VCaP (cell line): ENCODE results near the gene KIRREL1.

Source experiments
- H3K27ac ChIP-seq: fragments of 450-650 bp; 2 replicates; pipeline ENCODE4 v1.5.1; 2017
- TF ChIP-seq, protein P1 (sequence below): fragments of 450-650 bp; conservative IDR thresholded peaks from 2 replicates; pipeline ENCODE4 v1.5.1; 2017; ENCODE audit warnings: mild to moderate bottlenecking, moderate library complexity

The KIRREL1 gene

DNA sequence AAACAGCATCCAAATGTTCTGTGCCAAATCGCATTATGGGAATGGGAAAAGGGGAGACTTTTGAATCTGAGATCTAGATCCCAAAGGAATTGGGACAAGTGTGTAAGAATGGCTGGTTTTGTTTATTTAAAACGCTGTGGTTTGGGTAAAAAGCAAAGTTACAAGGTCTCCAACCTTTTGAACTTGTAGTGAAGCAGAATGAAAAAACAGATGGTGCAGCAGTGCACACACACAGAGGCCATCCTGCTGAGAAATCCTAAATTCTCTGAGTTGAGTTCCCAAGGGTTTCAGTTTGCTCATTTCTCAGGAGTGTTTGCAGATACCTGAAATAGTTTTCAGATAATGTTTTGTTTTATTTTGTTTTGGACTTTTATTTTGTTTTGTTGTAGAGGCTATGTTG is 107.1 kb downstream of the KIRREL1 start:
- H3K27ac ChIP-seq: no peak overlapping the region
- TF ChIP-seq, protein P1, sequence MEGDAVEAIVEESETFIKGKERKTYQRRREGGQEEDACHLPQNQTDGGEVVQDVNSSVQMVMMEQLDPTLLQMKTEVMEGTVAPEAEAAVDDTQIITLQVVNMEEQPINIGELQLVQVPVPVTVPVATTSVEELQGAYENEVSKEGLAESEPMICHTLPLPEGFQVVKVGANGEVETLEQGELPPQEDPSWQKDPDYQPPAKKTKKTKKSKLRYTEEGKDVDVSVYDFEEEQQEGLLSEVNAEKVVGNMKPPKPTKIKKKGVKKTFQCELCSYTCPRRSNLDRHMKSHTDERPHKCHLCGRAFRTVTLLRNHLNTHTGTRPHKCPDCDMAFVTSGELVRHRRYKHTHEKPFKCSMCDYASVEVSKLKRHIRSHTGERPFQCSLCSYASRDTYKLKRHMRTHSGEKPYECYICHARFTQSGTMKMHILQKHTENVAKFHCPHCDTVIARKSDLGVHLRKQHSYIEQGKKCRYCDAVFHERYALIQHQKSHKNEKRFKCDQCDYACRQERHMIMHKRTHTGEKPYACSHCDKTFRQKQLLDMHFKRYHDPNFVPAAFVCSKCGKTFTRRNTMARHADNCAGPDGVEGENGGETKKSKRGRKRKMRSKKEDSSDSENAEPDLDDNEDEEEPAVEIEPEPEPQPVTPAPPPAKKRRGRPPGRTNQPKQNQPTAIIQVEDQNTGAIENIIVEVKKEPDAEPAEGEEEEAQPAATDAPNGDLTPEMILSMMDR: no peak

DNA sequence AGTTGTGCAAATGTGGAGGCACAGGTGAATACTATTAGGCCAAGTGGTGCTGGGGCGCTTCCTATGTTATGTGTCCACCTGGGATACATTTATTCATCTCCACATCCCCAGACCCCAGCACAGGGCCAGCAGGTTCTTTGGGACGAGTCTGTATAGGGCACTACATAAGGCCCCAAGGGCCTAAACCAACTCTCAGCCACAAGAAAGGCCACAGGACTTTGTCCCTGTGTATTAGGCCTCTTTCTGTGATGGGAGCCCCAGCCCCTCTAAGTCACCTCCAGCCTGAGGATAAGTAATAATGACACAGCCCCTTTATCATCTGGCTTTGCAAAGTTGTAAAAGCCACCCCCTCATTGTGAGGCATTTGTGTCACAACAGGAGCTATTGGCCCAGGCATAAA is 108.0 kb downstream of the KIRREL1 start:
- TF ChIP-seq, protein P1: no peak
- H3K27ac ChIP-seq: no peak overlapping the region

DNA sequence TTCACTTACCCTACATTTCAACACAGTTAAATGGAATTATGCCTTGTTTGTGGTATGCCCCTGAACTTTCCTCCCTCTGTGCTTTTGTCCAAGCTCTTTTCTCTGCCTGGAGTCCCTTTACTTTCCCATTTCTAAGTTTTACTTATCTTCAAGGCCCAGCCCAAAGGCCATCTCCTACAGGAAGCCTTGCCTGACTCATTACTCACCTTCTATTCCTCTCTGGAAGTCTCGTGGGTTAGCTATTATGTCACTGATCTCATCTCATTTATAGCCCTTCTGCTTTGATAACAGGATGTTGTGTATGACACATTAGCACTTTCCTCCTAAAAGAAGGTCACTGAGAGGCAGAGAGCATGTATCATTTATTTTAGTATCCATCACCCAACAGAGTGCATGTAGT is 108.5 kb downstream of the KIRREL1 start:
- TF ChIP-seq, protein P1: no peak
- no peak overlapping the region for H3K27ac ChIP-seq

DNA sequence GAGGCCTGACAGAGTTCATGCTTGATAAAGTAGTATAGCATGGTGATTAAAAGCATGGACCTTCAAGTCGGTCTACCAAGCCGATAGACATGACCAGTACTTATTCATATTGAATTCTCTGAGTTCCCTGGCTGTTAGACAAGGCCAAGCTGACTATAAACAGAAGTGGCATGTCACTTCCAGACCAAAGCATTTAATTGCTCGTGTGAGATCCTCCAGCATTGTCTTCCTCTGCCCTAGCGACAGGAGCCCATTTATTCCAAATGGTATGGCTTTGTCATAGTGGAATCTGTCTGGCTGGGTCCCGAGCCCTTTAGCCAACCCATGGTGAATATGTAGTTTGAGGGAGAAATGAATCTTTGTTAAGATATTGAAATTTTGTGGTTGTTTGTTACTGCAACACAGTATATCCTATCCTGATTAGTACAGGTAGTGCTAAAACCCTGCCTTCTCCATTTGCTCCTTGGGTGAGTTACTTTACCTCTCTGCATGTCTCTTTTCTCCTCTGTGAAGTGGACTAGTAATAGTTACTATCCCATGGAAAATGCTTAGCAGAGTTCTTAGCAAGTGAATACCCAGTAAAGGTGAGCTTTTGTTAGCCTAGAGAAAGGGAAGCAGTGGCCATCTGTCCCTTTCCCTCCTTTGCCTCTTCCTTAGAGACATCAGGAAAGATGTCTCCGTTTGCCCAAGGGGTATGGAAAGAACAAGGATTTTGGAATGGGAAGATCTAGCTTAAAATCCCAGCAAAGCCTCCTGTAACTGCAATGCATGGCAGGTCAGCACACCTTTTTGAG is 109.6 kb downstream of the KIRREL1 start:
- TF ChIP-seq, protein P1: no peak
- no peak overlapping the region for H3K27ac ChIP-seq

DNA sequence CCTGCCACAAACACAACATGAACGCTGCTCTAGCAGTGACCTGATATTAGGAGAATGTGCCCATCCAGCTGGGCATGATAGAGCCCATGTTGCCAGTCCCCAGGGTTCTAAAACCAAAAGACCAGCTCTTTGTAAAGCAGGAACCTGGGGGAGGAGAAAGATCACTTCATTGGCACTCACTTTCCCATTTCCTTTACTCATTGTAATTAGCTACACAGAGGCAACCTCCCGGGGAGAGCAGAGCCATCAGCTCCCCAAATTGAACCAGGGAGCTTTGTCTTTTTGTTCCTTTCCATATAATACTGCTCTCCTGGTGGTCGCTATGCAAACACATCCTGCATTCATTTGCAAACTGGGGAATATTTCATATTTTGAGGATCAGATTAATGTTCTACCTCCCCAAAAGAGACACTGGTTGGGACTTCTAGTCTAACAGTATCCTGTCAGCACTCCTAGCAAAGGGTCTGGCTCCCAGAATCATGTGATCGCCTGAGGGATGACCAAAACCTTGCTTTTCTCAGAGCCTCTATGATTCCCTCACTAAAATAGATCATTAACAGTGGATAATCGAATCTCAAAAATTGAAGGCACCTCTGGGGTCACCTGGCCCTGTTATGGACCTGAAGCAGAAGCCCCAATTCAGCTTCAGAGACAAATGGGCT is 110.5 kb downstream of the KIRREL1 start:
- no peak overlapping the region for H3K27ac ChIP-seq
- TF ChIP-seq, protein P1: no peak

DNA sequence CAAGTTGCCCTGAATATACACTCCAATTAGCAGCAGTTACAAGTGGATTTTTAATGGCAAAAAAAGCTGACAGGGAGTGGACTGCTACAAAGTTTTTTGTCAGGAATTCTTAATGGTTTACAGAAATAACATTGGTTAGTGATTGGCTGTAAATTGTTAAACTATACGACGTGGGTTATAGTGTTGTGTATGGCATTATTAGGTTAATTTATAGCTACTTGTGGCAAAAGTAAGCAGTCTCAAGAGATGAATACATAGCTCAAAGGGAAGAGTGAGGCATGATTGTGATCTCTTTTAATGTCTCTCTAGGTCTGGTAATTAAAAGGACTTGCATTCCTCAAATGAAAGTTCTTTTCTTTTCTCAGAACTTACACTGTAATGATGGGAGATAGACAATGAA is 111.4 kb downstream of the KIRREL1 start:
- TF ChIP-seq, protein P1: no peak
- no peak overlapping the region for H3K27ac ChIP-seq

DNA sequence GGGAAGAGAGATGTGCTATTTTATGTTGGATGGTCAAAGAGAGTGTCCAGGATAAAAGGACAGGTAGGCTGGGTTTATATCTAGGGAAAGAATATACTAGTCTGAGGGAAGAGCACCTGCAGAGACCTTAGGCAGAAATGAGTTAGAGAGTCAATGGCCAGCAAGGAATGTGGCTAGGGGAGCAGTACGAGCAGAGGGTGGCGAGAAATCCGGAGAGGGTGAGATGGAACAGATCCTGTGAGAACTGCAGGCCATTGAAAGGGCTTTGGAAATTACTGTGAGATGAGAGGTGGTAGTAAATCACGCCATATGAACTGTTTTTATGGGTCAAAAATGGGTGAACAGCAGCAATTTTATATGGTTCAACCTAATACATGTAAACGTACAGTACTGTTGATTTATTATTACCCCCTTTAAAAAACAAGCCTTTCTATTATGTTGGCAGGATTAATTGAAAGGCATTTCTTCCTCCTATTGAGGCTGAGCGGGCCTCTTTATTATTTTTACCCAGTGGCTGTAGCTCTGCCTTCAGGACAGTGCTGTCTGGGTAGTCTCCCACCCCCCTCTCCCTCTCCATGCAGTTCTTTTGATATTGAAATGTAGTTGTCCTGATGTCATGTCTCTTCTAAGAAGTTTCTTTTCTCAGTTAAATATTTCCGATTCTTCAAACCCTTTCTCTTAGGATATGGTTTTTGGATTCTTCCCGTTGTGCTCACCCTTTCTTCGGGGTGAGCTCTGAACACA is 112.1 kb downstream of the KIRREL1 start:
- TF ChIP-seq, protein P1: no peak
- no peak overlapping the region for H3K27ac ChIP-seq
